Loucy (cell line): Measurements from ENCODE around the gene PIP5K1C.

Source experiments
- EZH2phosphoT487 ChIP-seq: fragments of 200-600 bp; IDR thresholded peaks from 2 replicates; pipeline ENCODE4 v1.6.1; 2018; ENCODE audit warnings: antibody characterized with exemption, mild to moderate bottlenecking, moderate library complexity, borderline replicate concordance
- TF ChIP-seq, protein P1 (sequence below): fragments of 200-600 bp; sonication (generic); conservative IDR thresholded peaks from 2 replicates; pipeline ENCODE4 v1.5.1; 2014; ENCODE audit warnings: mild to moderate bottlenecking, antibody characterized with exemption, low read length

- no peak for TF ChIP-seq EZH2phosphoT487
- TF ChIP-seq, protein P1, sequence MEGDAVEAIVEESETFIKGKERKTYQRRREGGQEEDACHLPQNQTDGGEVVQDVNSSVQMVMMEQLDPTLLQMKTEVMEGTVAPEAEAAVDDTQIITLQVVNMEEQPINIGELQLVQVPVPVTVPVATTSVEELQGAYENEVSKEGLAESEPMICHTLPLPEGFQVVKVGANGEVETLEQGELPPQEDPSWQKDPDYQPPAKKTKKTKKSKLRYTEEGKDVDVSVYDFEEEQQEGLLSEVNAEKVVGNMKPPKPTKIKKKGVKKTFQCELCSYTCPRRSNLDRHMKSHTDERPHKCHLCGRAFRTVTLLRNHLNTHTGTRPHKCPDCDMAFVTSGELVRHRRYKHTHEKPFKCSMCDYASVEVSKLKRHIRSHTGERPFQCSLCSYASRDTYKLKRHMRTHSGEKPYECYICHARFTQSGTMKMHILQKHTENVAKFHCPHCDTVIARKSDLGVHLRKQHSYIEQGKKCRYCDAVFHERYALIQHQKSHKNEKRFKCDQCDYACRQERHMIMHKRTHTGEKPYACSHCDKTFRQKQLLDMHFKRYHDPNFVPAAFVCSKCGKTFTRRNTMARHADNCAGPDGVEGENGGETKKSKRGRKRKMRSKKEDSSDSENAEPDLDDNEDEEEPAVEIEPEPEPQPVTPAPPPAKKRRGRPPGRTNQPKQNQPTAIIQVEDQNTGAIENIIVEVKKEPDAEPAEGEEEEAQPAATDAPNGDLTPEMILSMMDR, result no peak
These were observed 65.7 kb downstream of the PIP5K1C start for GRCh38 chr19:3634496-3635045.
